UCSD-AML1 (cell line): ENCODE results near the gene PLB1.
"Not testable (repeated sequence)": the region's sequence is repeated elsewhere in the genome, so short reads cannot be mapped to it uniquely, and the experiment has no call there.

Experiments
- DNase-seq: peaks from one replicate; lab custom pipeline; 2025; ENCODE audit not compliant: unreplicated experiment; lab: John Stamatoyannopoulos, UW

PLB1 gene

DNA sequence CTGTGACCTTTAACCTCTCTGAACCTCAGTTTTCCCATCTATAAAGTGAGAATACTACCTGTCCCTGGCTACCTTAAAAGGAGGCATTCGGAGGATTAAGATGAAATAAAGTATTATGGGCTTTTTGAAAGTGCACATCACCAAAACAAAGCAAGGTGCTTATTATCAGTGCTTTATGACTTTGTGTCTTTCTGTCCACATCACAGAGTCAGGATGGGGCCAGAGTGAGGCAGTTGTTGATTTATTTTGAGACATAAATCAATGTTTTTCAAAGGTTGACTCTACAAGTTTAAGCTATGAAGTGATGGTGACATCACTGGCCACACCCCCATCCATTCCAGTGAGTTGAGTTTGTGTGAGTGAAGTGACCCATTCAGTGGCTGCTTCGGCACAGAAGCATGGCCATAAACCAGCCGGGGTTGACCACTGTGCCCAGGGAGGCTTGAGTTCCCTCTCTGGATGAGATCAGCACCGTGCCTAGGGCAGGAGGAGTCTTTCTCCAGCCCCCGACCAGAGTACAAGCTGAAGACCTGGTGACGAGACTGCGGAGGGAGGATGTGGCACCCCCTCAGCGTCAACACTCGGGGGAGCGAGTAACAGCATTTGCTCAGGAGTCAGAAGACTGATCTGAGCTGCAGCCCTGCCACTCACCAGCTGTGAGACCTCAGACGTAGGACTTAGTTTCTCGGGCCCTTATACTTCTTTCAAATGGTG lies 166.8 kb downstream of the PLB1 start:
- no peak for DNase-seq

DNA sequence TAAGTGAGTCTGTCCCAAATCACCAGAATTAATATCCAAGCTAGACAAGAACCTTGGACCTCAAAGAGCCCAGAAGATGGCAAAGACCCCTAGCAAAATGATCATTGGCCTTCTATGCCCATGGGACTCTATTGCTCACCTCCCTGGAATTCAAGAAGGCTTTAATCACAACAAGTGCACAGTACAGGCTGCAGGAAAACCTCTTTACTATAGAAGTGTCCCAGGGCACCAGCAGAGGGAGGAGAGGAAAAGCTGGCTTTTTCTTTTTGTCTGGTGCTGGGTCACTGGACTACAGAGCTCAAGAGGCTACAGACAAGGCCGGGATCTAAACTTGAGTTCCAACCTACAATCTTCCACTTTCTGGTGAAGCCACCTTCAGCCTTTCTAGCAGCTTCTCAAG lies 167.5 kb downstream of the PLB1 start:
- no peak for DNase-seq

DNA sequence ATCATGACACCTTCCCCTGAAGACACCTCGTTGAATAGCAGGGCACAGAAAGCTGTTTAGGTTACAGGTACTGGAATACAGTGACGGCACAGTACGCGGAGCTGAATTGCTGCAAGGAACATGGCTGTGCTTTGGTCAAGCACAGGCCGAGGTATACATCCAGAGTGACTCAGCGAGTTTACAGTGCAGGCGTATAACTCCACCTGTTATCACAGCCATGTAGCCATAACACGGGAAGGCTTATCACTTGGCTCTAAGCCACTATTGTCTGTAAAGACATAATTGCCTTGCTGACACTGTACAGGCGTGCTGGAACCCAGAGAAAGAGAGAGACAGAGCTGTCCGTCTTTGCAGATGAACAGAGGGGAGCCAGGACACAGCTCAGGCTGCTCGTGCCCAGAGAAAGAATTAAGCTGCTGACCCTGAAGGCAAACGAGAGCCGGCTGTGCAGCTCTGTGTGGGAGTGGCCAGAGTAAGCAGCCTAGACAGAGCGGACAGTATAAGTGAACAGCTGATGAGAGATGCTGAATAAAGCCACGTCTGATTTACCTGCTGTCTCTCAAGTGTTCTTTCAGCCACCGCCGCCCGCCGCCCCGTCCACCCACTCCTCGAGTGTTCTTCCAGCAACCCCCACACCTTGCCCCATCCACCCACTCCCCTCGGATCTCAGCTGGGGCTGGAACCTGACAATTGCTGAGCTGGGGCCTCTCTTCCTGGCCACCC lies 168.4 kb downstream of the PLB1 start:
- no peak for DNase-seq

DNA sequence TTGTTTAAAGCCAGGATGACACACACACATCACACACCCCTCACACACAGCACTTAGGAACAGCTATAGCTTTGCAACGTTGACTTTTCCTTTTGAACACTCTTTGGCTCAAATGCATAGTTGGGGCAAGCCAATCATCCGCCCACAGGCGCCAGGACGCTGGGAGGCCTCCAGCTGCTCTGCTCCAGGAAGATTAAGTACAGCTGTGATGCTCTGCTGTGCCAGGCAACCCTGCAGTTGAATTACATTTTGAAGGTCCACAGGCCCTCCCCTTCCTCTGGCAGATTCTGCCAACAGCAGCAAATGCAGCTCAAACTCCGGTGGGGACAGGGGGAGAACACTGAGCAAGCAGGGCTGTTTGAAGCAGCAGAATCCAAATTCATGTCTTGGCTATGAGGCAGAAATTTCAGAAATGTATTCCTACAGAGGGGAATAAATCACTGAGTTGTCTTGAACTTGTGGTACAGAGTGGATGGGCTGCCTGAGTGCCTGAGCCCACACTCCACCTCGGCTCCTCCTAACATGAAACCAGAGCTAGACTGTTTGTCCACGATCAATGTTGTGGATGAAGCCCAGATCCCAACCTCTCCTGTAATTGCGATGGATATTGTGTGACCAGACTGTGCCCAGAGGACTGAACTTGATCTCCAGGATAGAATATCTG lies 169.3 kb downstream of the PLB1 start:
- DNase-seq = no peak

DNA sequence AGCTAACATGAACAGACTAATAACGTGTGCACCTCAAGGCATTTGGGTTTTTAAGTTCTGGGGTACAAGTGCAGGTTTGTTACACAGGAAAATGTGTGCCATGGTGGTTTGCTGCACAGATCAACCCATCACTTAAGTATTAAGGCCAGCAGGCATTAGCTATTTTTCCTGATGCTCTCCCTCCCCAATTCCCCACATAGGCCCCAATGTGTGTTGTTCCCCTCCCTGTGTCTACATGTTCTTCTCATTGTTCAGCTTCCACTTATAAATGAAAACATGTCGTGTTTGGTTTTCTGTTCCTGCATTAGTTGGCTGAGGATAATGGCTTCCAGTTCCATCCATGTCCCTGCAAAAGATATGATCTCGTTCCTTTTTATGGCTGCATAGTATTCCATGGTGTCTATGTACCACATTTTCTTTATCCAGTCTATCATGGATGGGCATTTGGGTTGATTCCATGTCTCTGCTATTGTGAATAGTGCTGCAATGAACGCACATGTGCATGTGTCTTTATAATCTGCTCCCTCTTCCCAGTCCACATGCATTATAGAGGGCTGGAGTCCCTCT lies 170.0 kb downstream of the PLB1 start:
- not testable (repeated sequence) for DNase-seq

DNA sequence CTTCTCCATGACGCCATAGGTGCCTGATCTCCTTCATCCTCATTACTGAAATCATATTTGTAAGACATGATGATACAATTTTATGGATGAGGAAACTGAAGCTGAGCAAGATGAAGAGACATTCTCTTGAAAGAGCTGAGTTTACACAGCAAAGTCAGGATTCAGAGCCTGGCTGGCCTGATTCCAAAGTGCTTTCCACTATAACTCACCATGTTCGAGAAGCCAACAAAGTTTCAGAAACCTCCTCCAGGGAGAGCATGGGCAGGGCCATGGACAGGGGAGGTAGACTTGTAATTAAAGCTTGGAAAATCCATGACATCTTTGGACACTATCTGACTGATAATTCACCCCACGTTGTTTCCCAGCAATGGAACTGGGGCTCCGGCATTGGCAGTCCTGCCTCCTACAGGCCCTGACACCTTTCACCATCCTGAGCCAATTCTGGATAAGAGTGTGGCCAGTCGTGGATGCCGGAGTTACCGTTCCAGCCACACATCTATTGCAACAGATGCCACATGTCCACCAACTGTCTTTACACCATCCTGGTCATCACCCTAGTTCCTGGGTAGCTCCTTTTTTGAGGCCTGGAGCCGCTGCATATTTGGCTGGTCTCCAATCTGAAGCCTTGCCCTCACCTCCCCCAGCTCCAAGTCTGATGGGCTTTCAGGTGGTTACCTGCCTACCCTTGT lies 170.8 kb downstream of the PLB1 start:
- DNase-seq = no peak

DNA sequence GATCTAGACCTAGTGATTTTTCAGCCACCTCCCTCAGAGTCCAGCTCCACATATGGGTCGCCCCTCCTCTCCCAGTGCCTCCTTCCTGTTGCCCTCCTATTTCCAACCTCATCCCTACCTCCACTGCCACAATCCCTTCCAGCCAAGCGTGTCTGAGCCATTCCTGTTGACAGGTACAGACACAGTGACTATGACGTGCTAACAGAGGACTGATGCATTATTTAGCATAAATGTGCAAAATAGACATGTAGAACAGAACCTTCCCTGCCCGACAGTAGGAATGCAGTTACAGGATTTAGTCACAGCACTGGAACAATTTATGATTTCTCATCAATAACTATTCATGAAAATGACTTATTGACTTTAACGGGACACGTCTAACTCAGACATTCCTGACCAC lies 171.4 kb downstream of the PLB1 start:
- DNase-seq = no peak

DNA sequence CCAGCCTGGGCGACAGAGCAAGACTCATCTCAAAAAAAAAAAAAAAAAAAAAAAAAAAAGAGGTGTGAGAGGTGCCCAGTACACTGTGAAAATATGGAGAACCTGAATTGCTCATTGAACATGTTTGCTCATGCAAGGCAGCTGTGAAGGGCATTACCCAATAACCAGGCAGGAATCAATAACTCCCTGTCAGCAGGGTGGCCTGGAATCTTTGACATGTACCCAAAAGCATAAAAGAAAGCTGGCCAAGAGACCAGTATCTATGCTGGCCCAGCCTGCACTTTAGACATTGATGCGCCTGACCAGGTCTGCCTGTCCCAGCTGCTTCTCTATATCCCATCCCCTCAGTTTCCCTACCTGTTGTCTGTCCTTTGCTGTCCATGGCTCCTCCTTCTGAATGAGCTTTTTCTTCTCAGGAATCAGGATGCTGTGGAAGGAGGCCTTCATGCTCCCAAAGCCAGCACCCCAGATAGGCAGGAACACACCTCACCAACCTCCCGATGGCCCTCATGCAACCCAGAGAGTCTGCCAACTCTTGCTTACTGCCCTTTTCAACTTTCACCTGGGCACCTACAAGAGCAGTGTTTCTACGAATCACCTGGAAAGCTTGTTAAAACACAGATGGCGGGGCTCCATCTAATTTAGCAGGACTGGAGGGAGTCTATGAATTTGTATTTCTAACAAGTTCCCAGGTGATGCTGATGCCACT lies 172.4 kb downstream of the PLB1 start:
- DNase-seq = no peak

DNA sequence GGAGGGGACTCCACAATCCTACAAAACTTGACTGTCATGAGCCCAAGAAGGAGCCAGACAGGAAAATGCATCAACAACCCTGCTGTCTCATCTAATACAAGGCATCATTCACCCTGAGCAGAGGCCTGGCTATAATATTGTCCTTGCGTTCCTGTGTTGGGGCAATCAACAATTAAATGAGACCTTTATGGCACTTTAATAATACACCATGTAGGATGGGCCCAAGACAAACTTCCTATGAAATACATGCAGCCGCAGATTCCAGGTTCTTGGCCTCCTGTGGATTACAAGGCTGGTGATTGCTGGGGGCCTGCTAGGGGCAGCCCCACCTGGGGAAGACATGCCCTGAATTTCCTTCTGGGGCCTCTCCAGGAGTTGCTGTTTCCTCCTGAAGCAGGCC lies 173.0 kb downstream of the PLB1 start:
- DNase-seq = no peak

DNA sequence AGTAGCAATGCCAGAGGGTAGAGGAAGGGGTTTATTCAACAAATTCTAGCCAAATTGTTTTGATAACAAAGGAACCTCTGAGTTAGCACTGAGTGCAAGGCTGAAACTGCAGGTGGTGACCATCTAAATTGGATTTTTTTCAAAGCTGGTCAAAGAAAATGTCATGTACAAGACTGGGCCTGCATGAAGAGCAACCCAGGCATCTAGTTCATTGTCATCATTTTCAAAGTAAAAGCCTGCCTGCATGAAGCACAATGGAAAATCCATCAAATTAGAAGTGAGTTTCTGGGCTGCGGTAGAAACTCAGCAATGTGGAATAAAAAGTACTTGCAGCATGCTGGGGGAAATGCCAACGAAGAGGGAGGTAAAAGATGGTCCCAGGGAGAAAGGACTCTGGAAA lies 175.0 kb downstream of the PLB1 start:
- DNase-seq = no peak

DNA sequence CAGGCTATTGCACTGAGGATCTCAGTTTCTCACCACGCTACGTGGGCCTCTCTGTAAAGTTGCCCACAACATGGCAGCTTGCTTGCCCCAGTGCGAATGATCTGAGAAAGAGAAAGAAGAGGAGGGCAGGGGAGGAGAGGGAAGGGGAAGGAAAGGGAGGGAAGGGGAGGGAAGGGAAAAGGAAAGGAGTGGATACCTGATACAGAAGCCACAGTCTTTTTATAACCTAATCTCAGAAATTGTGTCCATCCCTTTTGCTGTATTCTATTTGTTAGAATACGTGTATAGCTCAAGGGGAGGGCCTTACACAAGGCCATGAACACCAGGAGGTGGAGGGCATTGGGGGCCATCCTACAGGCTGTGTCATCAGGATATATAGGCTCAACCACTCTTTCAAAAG lies 177.5 kb downstream of the PLB1 start:
- DNase-seq = no peak

DNA sequence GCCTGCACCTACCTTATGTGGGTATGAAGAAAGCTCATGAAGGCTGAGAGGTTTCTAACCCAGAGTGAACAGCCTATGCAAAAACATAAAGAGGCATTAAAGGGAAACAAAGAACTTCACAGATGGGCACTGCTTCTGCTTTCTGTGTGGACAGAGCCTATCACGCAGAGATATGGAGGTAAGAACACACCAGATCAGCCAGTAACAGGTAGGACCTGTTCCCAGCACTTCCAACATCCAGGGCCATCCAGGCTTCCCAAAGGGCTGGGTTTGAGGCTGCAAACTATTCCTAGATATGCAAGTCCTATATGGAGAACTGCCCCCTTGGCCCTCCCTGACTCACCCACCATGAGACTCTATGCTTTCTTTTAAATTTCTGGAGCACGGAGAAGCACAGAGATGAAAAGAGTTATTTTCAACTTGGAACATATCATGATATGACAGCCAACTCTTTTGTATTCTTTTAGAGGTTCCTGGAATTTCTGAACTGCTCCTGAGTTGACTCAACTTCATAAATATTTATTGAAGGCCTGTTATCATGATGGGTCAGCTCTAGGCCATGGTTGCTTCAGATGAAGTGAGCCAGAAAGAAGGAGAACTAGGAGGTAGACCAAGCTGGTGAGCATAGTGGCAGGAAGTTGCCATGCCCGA lies 178.3 kb downstream of the PLB1 start:
- DNase-seq = no peak

DNA sequence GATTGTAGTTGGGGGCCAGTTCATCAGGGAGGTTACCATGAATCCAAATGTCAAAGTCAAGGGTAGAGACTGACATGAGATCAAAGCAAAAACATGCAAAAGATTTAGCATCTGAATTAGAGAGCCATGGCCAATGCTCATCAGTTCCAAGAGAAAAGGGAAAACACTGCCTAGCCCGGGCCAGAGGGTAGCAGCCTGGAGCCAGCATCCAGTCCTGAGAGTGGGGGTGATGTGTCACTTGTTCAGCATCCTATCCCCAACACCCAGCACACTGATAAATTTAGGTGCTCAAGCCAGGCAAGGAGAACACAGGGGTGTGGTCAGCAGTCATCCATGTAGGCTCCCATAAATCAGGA lies 178.8 kb downstream of the PLB1 start:
- no peak for DNase-seq

DNA sequence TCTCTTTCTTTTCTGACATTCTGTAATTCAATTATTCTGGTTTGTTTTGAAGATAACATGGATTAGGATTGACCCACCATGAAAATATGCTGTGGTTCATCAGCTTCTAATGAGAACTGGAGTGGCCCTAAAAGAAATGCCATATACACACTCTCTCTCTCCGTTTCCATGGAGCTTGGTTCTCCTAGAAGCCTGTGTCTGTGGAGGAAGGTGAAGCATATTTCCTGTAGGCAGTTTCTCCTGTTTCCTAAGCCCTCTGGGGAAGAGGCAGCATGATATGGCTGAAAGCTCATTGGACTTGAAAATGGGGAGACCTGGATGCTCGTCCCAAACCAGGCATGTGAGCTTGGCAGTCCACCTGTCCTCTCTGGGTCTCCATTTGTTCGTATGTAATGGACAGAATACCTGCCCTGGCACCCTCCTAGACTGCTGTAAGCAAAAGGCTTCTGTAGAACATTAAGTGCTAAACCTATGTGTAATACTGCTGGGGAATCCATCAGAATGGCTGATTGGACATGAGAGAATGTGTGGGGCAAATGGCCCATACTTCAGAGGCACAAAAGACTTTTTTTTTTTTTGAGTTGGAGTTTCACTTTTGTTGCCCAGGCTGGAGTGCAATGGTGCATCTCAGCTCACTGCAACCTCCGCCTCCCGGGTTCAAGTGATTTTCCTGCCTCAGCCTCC lies 180.4 kb downstream of the PLB1 start:
- no peak for DNase-seq

DNA sequence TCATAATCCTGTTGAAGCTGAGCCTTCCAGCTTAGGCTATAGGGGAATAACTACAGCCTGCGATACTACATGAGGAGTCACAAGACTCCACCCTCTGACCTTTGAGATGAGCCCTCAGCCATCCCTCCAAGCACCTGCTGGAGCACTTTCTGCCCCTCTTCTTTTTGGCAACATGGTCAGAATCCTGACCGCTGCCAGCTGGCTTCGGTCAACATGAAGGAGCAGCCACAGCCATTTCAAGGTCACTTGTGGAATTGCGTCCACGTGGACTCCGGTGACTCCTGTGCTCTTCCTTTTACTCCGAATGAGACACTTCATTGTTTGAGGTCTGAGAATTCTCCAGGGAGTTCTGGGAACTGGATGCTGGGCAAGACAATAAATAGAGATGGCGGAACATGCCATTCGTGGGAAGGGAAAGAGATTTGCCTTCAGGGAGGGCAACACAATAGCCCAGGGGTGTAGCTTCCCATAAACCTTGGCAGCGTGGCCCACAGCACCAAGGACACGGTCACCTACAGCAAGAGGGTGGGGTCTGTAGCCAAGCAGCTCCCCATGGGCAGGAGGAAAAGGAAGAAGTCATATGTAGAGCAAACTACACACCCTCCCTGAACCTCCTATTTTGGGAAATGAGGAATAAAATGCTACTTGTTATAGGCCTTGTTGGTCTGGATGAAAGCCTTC lies 182.5 kb downstream of the PLB1 start:
- DNase-seq = no peak

DNA sequence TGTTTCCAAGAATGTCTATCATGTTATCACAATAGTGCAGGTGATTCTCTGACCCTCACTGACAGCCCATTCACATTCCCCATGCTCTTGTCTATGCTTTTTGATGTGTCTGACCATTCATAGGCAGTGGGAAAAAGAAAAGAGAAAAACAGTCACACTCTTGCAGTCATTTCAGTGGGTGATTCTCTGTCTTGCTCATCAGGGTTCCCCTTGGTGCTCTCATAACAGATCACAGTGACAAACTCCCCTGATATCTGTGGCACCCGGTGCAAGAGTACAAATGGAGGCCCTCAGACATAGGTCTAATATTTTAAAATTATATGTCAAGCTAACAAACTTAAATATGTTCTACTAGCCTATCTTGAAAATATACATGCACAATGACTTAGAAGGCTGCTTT lies 183.1 kb downstream of the PLB1 start:
- DNase-seq = no peak

DNA sequence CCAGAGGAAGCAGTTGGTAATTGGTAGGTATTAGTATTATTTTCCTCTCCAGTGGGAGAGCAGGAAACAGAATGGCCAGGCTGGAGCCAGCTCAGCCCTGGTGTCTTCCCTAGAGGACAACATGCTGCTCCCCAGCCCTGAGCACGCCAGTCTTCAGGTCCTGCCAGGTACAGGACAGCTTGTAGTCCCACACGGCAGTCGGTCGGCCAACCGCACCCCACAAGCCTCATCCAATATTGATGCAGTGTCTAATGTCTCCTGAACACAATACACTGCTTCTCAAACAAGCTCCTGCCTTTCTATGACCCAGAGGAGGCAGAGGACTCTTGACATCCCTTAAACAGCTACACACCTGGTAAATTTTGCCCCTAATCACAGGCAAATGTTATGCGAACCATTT lies 184.8 kb downstream of the PLB1 start:
- no peak for DNase-seq

DNA sequence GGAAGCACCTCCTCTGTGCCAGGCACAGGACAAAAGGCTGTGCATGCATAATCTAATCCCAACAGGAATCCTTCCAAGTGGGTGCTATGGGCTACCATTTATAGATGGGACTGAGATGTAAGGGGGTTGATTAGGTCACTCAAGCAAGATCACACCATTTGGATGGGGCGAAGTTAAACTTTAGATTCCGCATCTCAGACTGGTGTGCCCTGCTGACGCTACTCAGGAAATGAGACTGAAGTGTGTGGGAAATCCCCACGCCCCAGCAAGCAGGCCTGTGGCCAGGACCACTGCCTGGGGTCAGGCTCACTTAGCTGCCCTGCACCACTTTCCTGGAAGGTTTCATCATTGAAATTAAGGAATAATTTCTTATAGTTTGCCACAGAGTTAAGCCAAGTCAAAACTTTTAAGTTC lies 185.3 kb downstream of the PLB1 start:
- DNase-seq = peak; percentile 66

DNA sequence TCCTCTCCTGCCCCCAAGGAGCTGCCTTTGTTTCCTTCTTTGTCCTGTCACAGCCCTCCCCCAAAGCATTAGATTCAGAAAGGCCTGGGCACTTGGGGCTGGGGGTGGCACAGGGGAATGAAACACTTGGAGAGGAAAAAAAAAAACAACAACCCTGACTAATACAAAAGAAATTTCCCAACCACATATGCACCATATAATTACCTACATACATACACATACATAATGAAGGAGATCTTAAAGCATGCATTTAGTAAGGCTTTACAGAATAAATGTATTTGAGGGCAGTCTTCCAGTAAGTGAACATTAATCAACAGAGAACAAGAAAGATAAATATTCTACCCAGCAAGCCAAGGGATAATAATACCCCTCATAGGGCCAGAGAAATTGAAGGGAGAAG lies 185.7 kb downstream of the PLB1 start:
- DNase-seq = no peak
